Measurements from ENCODE around the gene SERPINB13.
"Not testable (repeated sequence)": the region's sequence is repeated elsewhere in the genome, so short reads cannot be mapped to it uniquely, and the experiment has no call there.

The SERPINB13 gene

DNA sequence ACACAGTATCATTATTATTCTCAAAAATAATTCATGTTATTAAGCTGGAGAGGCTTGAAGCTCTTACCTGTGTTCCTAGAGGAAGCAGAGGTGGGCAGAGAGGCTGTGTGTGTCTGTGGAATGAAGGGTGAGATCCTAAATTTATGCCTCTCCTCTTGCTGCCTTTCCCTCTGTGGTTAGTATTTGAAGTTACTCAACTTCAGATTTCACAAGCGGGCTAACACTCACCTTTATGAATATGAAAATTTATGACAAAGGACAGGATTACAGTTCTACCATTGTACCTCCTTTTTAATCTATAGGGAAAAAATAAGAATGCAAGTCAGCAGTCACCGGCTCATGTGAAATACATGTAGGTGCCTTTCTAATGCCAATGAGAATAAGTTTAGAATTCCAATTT, 57.0 kb downstream of the SERPINB13 start, which contains the start of gene SERPINB4:
Gene SERPINB4 (minus strand): TSS at position 115 of the 400 bp plus-strand sequence. CDS start 679 bp downstream, outside the sequence.
- H3K27me3 ChIP-seq (ENCODE audit: low read length); H3K79me2 ChIP-seq (ENCODE audit: insufficient read depth, low read length); H3K9me2 ChIP-seq (replicated peaks; ENCODE audit: insufficient read depth, low read length); H3K36me3 ChIP-seq (ENCODE audit: low read length); H3F3A ChIP-seq (ENCODE audit: insufficient read depth); H3K9ac ChIP-seq (ENCODE audit: low read length); H3K27ac ChIP-seq (ENCODE audit: low read depth, low read length); H3K4me2 ChIP-seq (ENCODE audit: low read depth, low read length, poor library complexity, severe bottlenecking); H2AFZ ChIP-seq (ENCODE audit: low read depth, low read length, severe bottlenecking); H4K20me1 ChIP-seq (ENCODE audit: low read depth, low read length); H3K4me3 ChIP-seq (ENCODE audit: insufficient read depth, low read length, poor library complexity, severe bottlenecking); H3K9me3 ChIP-seq (ENCODE audit: insufficient read depth, low read length): not testable (repeated sequence)

GRCh38 chr18:63644694-63645093, 57.6 kb downstream of the SERPINB13 start:
- H3K4me3 ChIP-seq (ENCODE audit: insufficient read depth, low read length, poor library complexity, severe bottlenecking); H3K36me3 ChIP-seq (ENCODE audit: low read length); H3F3A ChIP-seq (ENCODE audit: insufficient read depth); H3K4me2 ChIP-seq (ENCODE audit: low read depth, low read length, poor library complexity, severe bottlenecking); H3K27ac ChIP-seq (ENCODE audit: low read depth, low read length); H4K20me1 ChIP-seq (ENCODE audit: low read depth, low read length); H3K9me3 ChIP-seq (ENCODE audit: insufficient read depth, low read length); H3K9me2 ChIP-seq (replicated peaks; ENCODE audit: insufficient read depth, low read length); H2AFZ ChIP-seq (ENCODE audit: low read depth, low read length, severe bottlenecking); H3K79me2 ChIP-seq (ENCODE audit: insufficient read depth, low read length); H3K27me3 ChIP-seq (ENCODE audit: low read length); H3K9ac ChIP-seq (ENCODE audit: low read length): not testable (repeated sequence)

DNA sequence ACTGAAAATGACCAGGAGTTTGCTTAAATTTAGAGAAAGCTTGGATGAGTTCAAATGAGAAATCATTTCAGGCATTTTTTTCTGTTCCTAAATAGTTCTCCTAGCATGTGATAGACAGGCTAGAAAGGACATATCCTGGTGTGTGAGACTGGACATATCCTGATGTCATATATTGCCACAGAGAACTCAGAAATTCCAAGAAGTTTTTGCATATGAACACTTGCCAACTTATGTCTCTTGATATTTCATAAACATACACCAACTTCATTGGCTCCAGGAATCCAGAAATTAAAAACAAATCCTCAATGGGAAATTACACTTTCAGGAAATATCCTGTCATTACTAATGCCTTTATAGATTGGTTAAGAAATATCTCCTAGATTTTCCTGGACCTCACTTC, 59.8 kb downstream of the SERPINB13 start:
- no peak overlapping the region for H3K27ac ChIP-seq (ENCODE audit: low read depth, low read length)
- TF ChIP-seq, protein P1, sequence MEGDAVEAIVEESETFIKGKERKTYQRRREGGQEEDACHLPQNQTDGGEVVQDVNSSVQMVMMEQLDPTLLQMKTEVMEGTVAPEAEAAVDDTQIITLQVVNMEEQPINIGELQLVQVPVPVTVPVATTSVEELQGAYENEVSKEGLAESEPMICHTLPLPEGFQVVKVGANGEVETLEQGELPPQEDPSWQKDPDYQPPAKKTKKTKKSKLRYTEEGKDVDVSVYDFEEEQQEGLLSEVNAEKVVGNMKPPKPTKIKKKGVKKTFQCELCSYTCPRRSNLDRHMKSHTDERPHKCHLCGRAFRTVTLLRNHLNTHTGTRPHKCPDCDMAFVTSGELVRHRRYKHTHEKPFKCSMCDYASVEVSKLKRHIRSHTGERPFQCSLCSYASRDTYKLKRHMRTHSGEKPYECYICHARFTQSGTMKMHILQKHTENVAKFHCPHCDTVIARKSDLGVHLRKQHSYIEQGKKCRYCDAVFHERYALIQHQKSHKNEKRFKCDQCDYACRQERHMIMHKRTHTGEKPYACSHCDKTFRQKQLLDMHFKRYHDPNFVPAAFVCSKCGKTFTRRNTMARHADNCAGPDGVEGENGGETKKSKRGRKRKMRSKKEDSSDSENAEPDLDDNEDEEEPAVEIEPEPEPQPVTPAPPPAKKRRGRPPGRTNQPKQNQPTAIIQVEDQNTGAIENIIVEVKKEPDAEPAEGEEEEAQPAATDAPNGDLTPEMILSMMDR (IDR thresholded peaks at IDR 0.05; ENCODE audit: insufficient read depth, low read length, poor library complexity, severe bottlenecking), result no peak
- no peak for TF ChIP-seq EZH2phosphoT487 (conservative IDR thresholded peaks at IDR 0.05; ENCODE audit: low read length)
- no peaks in the 10 kb centered on the region for H4K20me1 ChIP-seq (ENCODE audit: low read depth, low read length)
- H3K4me3 ChIP-seq (ENCODE audit: insufficient read depth, low read length, poor library complexity, severe bottlenecking), result no peak overlapping the region
- no peaks in the 10 kb centered on the region for H3K79me2 ChIP-seq (ENCODE audit: insufficient read depth, low read length)
- H3K36me3 ChIP-seq (ENCODE audit: low read length), result no peaks in the 10 kb centered on the region
- no peak overlapping the region for H3K9ac ChIP-seq (ENCODE audit: low read length)
- no peaks in the 10 kb centered on the region for H3K9me2 ChIP-seq (replicated peaks; ENCODE audit: insufficient read depth, low read length)
- H3K9me3 ChIP-seq (ENCODE audit: insufficient read depth, low read length), result no peaks in the 10 kb centered on the region
- H3F3A ChIP-seq (ENCODE audit: insufficient read depth), result no peaks in the 10 kb centered on the region
- H3K4me2 ChIP-seq (ENCODE audit: low read depth, low read length, poor library complexity, severe bottlenecking), result no peak overlapping the region
- no peak overlapping the region for H2AFZ ChIP-seq (ENCODE audit: low read depth, low read length, severe bottlenecking)
- no peaks in the 10 kb centered on the region for H3K27me3 ChIP-seq (ENCODE audit: low read length)

- Histone ChIP-seq H2AFZ (ENCODE audit: low read depth, low read length, severe bottlenecking) (no peak overlapping the region), H3K4me2 (ENCODE audit: low read depth, low read length, poor library complexity, severe bottlenecking) (no peak overlapping the region), H3K9me2 (replicated peaks; ENCODE audit: insufficient read depth, low read length) (no peaks in the 10 kb centered on the region)
These were observed 61.1 kb downstream of the SERPINB13 start for GRCh38 chr18:63648241-63648640.

More at GRCh38 chr18:63648241-63648640, 61.1 kb downstream of the SERPINB13 start:
- Histone ChIP-seq H3K36me3 (ENCODE audit: low read length) (no peaks in the 10 kb centered on the region), H4K20me1 (ENCODE audit: low read depth, low read length) (no peaks in the 10 kb centered on the region), H3K4me3 (ENCODE audit: insufficient read depth, low read length, poor library complexity, severe bottlenecking) (no peak overlapping the region), H3K9me3 (ENCODE audit: insufficient read depth, low read length) (no peaks in the 10 kb centered on the region), H3K27ac (ENCODE audit: low read depth, low read length) (no peak overlapping the region), H3K27me3 (ENCODE audit: low read length) (no peaks in the 10 kb centered on the region), H3F3A (ENCODE audit: insufficient read depth) (no peaks in the 10 kb centered on the region), H3K79me2 (ENCODE audit: insufficient read depth, low read length) (no peaks in the 10 kb centered on the region), H3K9ac (ENCODE audit: low read length) (no peak overlapping the region)
- TF ChIP-seq, protein P1 (IDR thresholded peaks at IDR 0.05; ENCODE audit: insufficient read depth, low read length, poor library complexity, severe bottlenecking), result no peak
- TF ChIP-seq EZH2phosphoT487 (conservative IDR thresholded peaks at IDR 0.05; ENCODE audit: low read length), result no peak
